ENCODE data around the gene GRM5. TPM values are rescaled to one million over a fixed set of nuclear protein-coding genes. Genes with fewer than 3 reads are reported as not detected.

The GRM5 gene
- total RNA-seq, 1 experiment from 2014 or later: not detected

DNA sequence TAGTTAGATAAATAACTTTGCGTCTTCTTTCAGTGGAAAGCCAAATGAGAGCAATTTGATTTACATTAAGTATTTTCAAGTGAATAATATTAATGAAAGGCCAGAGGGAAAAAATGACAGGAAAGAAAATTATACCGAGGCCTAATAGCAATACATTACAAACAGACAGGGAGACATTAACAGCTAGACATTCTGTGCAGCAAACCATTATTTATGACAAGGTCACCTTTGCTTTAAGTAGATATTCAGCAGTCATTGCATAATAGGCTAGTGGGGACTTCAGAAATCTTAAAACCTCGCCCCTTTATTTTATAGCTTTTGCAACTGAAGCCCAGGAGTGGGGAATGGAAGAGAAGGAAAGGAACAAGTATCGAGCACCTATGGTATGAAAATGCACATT is 321.6 kb downstream of the GRM5 start:
- Histone ChIP-seq H3K27ac (ENCODE audit: low read length) (no peak overlapping the region), H3F3A (ENCODE audit: low read length, unreplicated experiment) (no peaks in the 10 kb centered on the region), H3K27me3 (ENCODE audit: low read length) (no peaks in the 10 kb centered on the region), H3K9ac (ENCODE audit: low read length) (no peak overlapping the region), H3K4me1 (ENCODE audit: insufficient read depth, low read length) (no peaks in the 10 kb centered on the region), H2AFZ (ENCODE audit: low read length) (no peak overlapping the region), H3K79me2 (ENCODE audit: low read length) (no peaks in the 10 kb centered on the region), H4K20me1 (ENCODE audit: low read length) (no peaks in the 10 kb centered on the region), H3K9me2 (replicated peaks; ENCODE audit: low read length) (no peaks in the 10 kb centered on the region), H3K4me3 (ENCODE audit: low read length) (no peak overlapping the region), H3K9me3 (ENCODE audit: low read length) (no peaks in the 10 kb centered on the region), H3K36me3 (ENCODE audit: low read depth, low read length) (no peaks in the 10 kb centered on the region), H3K4me2 (ENCODE audit: low read length) (no peak overlapping the region)
- no peak for ATAC-seq
- CTCF ChIA-PET: no interaction called here
- no TSS peak for BruUV-seq (replicated peaks)
- no peak for DNase-seq
- POLR2A ChIA-PET (ENCODE audit: unreplicated experiment): no interaction called here
- TF ChIP-seq, protein P1, sequence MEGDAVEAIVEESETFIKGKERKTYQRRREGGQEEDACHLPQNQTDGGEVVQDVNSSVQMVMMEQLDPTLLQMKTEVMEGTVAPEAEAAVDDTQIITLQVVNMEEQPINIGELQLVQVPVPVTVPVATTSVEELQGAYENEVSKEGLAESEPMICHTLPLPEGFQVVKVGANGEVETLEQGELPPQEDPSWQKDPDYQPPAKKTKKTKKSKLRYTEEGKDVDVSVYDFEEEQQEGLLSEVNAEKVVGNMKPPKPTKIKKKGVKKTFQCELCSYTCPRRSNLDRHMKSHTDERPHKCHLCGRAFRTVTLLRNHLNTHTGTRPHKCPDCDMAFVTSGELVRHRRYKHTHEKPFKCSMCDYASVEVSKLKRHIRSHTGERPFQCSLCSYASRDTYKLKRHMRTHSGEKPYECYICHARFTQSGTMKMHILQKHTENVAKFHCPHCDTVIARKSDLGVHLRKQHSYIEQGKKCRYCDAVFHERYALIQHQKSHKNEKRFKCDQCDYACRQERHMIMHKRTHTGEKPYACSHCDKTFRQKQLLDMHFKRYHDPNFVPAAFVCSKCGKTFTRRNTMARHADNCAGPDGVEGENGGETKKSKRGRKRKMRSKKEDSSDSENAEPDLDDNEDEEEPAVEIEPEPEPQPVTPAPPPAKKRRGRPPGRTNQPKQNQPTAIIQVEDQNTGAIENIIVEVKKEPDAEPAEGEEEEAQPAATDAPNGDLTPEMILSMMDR (conservative IDR thresholded peaks at IDR 0.05; ENCODE audit: low read depth, low read length): no peak
- no peak for TF ChIP-seq EZH2phosphoT487 (IDR thresholded peaks at IDR 0.05; ENCODE audit: borderline replicate concordance, low read length)
- TF ChIP-seq EZH2 (IDR thresholded peaks at IDR 0.05; ENCODE audit: low read length, unreplicated experiment): no peak
- intact Hi-C loops (cut with micrococcal nuclease): no loop called here

DNA sequence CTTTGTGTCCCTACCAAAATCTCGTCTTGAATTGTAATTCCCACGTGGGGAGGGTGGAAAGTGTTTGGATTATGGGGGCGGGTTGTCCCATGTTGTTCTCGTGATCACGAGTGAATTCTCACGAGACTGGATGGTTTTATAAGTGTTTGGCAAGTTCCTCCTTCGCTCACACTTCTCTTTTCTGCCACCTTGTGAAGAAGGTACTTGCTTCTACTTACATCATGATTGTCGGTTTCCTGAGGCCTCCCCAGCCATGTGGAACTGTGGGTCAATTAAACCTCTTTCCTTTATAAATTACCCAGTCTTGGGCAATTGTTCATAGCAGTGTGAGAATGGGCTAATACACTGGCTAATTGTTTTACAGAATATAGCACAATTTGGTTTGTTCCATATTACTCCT is 326.3 kb downstream of the GRM5 start:
- H3K79me2 ChIP-seq (ENCODE audit: low read length): no peaks in the 10 kb centered on the region
- TF ChIP-seq, protein P1 (conservative IDR thresholded peaks at IDR 0.05; ENCODE audit: low read depth, low read length): no peak
- TF ChIP-seq EZH2phosphoT487 (IDR thresholded peaks at IDR 0.05; ENCODE audit: borderline replicate concordance, low read length) (no peak), EZH2 (IDR thresholded peaks at IDR 0.05; ENCODE audit: low read length, unreplicated experiment) (no peak)
- H3K27me3 ChIP-seq (ENCODE audit: low read length): no peaks in the 10 kb centered on the region
- H3K4me3 ChIP-seq (ENCODE audit: low read length): no peak overlapping the region
- H3K9ac ChIP-seq (ENCODE audit: low read length): no peak overlapping the region
- POLR2A ChIA-PET (ENCODE audit: unreplicated experiment): no interaction called here
- no peaks in the 10 kb centered on the region for H3K36me3 ChIP-seq (ENCODE audit: low read depth, low read length)
- no peak overlapping the region for H3K27ac ChIP-seq (ENCODE audit: low read length)
- CTCF ChIA-PET: no interaction called here
- H4K20me1 ChIP-seq (ENCODE audit: low read length): no peaks in the 10 kb centered on the region
- intact Hi-C loops (cut with micrococcal nuclease): no loop called here
- H2AFZ ChIP-seq (ENCODE audit: low read length): no peak overlapping the region
- no peaks in the 10 kb centered on the region for H3K9me3 ChIP-seq (ENCODE audit: low read length)
- DNase-seq: no peak
- H3K4me2 ChIP-seq (ENCODE audit: low read length): no peak overlapping the region
- ATAC-seq: no peak
- H3K9me2 ChIP-seq (replicated peaks; ENCODE audit: low read length): no peaks in the 10 kb centered on the region
- H3K4me1 ChIP-seq (ENCODE audit: insufficient read depth, low read length): no peaks in the 10 kb centered on the region
- no peaks in the 10 kb centered on the region for H3F3A ChIP-seq (ENCODE audit: low read length, unreplicated experiment)
- BruUV-seq (replicated peaks): no TSS peak

DNA sequence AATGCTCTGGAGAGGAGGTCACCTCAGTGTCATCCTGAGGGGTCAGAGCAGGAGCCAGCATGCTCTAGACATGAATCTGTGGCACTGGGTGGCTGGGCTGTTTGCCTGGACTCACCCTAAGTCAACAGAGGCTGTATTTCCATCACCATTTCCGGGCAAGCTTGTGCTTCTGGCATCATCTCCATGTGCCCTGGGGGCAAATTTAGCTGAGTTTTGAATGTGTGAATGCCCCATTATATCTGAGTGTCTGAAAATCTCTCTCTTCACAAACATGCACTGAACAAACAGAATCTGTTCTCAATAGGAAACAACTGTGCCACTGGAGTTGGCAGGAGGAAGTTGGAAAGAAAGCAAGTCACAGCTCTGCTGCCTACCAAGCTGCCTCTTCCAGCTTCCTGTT is 356.2 kb downstream of the GRM5 start:
- ATAC-seq (peak; percentile 93), DNase-seq (peak; percentile 87)
- H3K9me3 ChIP-seq (ENCODE audit: low read length): no peaks in the 10 kb centered on the region
- H3K9me2 ChIP-seq (replicated peaks; ENCODE audit: low read length): no peaks in the 10 kb centered on the region
- no peak overlapping the region for H3K4me3 ChIP-seq (ENCODE audit: low read length)
- H3K9ac ChIP-seq (ENCODE audit: low read length): no peak overlapping the region
- H3K27me3 ChIP-seq (ENCODE audit: low read length): no peaks in the 10 kb centered on the region
- H4K20me1 ChIP-seq (ENCODE audit: low read length): no peaks in the 10 kb centered on the region
- no peaks in the 10 kb centered on the region for H3K36me3 ChIP-seq (ENCODE audit: low read depth, low read length)
- intact Hi-C loops (cut with micrococcal nuclease): loop anchor here (1.0 kb wide), 1 partner anchor 154 kb away; no protein-coding TSS in a partner anchor
- H3K27ac ChIP-seq (ENCODE audit: low read length): peak overlapping the region; percentile 51
- H2AFZ ChIP-seq (ENCODE audit: low read length): peak overlapping the region; percentile 26
- H3K79me2 ChIP-seq (ENCODE audit: low read length): no peaks in the 10 kb centered on the region
- H3K4me2 ChIP-seq (ENCODE audit: low read length): 0 out of 2 replicates have a peak overlapping the region, but pooled peaks have one; percentile 8
- BruUV-seq (replicated peaks): no TSS peak
- no peak for TF ChIP-seq EZH2phosphoT487 (IDR thresholded peaks at IDR 0.05; ENCODE audit: borderline replicate concordance, low read length)
- TF ChIP-seq, protein P1 (conservative IDR thresholded peaks at IDR 0.05; ENCODE audit: low read depth, low read length): no peak
- no peak for TF ChIP-seq EZH2 (IDR thresholded peaks at IDR 0.05; ENCODE audit: low read length, unreplicated experiment)
- no peaks in the 10 kb centered on the region for H3F3A ChIP-seq (ENCODE audit: low read length, unreplicated experiment)
- ChIA-PET CTCF (no interaction called here), POLR2A (ENCODE audit: unreplicated experiment) (no interaction called here)
- peaks cover 15% of the 10 kb centered on the region for H3K4me1 ChIP-seq (ENCODE audit: insufficient read depth, low read length)

Data from PC-3 (cell line).